ENCODE results near the gene ANKRD18A.

ANKRD18A gene

GRCh38 chr9:38649731-38650363 lies 29.5 kb upstream of the ANKRD18A start:
- H3K4me1 ChIP-seq (ENCODE audit: insufficient read depth, low read length, severe bottlenecking), result peaks cover 17% of the 10 kb centered on the region
- H3K9ac ChIP-seq (ENCODE audit: low read length), result no peak overlapping the region
- no peaks in the 10 kb centered on the region for H3K27me3 ChIP-seq (ENCODE audit: insufficient read depth, low read length)
- no peaks in the 10 kb centered on the region for H3K36me3 ChIP-seq (ENCODE audit: insufficient read depth, low read length)
- H2AFZ ChIP-seq (ENCODE audit: low read length), result no peak overlapping the region
- H3K79me2 ChIP-seq (ENCODE audit: insufficient read depth, low read length), result no peaks in the 10 kb centered on the region
- no peaks in the 10 kb centered on the region for H3K9me2 ChIP-seq (ENCODE audit: low read depth, low read length)
- H3K9me3 ChIP-seq (ENCODE audit: low read length), result no peaks in the 10 kb centered on the region
- no peak overlapping the region for H3K4me3 ChIP-seq (ENCODE audit: low read depth, low read length, poor library complexity, severe bottlenecking)
- H4K20me1 ChIP-seq (ENCODE audit: insufficient read depth, low read length), result no peaks in the 10 kb centered on the region
- no peaks in the 10 kb centered on the region for H3F3A ChIP-seq (ENCODE audit: insufficient read depth, low read length)
- H3K27ac ChIP-seq (ENCODE audit: low read depth, low read length, poor library complexity, severe bottlenecking), result no peak overlapping the region
- no peak overlapping the region for H3K4me2 ChIP-seq (ENCODE audit: low read length)
- TF ChIP-seq CTCF (IDR thresholded peaks at IDR 0.05; ENCODE audit: low read length) (no peak), EZH2 (IDR thresholded peaks at IDR 0.05; ENCODE audit: borderline replicate concordance, low read length) (no peak)

GRCh38 chr9:38644601-38645000 lies 24.2 kb upstream of the ANKRD18A start:
- Histone ChIP-seq H3K27me3 (ENCODE audit: insufficient read depth, low read length) (no peaks in the 10 kb centered on the region), H2AFZ (ENCODE audit: low read length) (no peak overlapping the region), H4K20me1 (ENCODE audit: insufficient read depth, low read length) (no peaks in the 10 kb centered on the region), H3K9ac (ENCODE audit: low read length) (no peak overlapping the region), H3K27ac (ENCODE audit: low read depth, low read length, poor library complexity, severe bottlenecking) (no peak overlapping the region), H3K79me2 (ENCODE audit: insufficient read depth, low read length) (no peaks in the 10 kb centered on the region), H3K9me2 (ENCODE audit: low read depth, low read length) (no peaks in the 10 kb centered on the region), H3K9me3 (ENCODE audit: low read length) (no peaks in the 10 kb centered on the region), H3K4me1 (ENCODE audit: insufficient read depth, low read length, severe bottlenecking) (no peaks in the 10 kb centered on the region), H3K4me3 (ENCODE audit: low read depth, low read length, poor library complexity, severe bottlenecking) (no peak overlapping the region), H3F3A (ENCODE audit: insufficient read depth, low read length) (no peaks in the 10 kb centered on the region), H3K36me3 (ENCODE audit: insufficient read depth, low read length) (no peaks in the 10 kb centered on the region), H3K4me2 (ENCODE audit: low read length) (no peak overlapping the region)
- TF ChIP-seq CTCF (IDR thresholded peaks at IDR 0.05; ENCODE audit: low read length), result no peak

- TF ChIP-seq EZH2 (IDR thresholded peaks at IDR 0.05; ENCODE audit: borderline replicate concordance, low read length) (no peak), CTCF (IDR thresholded peaks at IDR 0.05; ENCODE audit: low read length) (no peak)
- Histone ChIP-seq H3K9ac (ENCODE audit: low read length) (no peak overlapping the region), H3K79me2 (ENCODE audit: insufficient read depth, low read length) (no peaks in the 10 kb centered on the region), H3K27me3 (ENCODE audit: insufficient read depth, low read length) (no peaks in the 10 kb centered on the region), H3K27ac (ENCODE audit: low read depth, low read length, poor library complexity, severe bottlenecking) (no peak overlapping the region), H3F3A (ENCODE audit: insufficient read depth, low read length) (no peaks in the 10 kb centered on the region), H3K4me2 (ENCODE audit: low read length) (no peak overlapping the region), H2AFZ (ENCODE audit: low read length) (no peak overlapping the region), H4K20me1 (ENCODE audit: insufficient read depth, low read length) (no peaks in the 10 kb centered on the region), H3K4me3 (ENCODE audit: low read depth, low read length, poor library complexity, severe bottlenecking) (no peak overlapping the region), H3K9me2 (ENCODE audit: low read depth, low read length) (no peaks in the 10 kb centered on the region), H3K9me3 (ENCODE audit: low read length) (no peaks in the 10 kb centered on the region), H3K36me3 (ENCODE audit: insufficient read depth, low read length) (no peaks in the 10 kb centered on the region), H3K4me1 (ENCODE audit: insufficient read depth, low read length, severe bottlenecking) (no peaks in the 10 kb centered on the region)
Observed at GRCh38 chr9:38643815-38644173, 23.4 kb upstream of the ANKRD18A start.

Measured in OCI-LY1 (cell line).